Measurements from ENCODE around the gene CACNB3.

The CACNB3 gene

GRCh38 chr12:48823281-48823680 lies 5.0 kb downstream of the CACNB3 start:
- Histone ChIP-seq H3K4me1 (ENCODE audit: insufficient read depth, low read length) (0 out of 2 replicates have a peak, but pooled peaks cover 4% of the 10 kb centered on the region), H3K27me3 (ENCODE audit: insufficient read depth, low read length) (peaks cover 14% of the 10 kb centered on the region), H3K9ac (ENCODE audit: low read depth, low read length) (no peak overlapping the region), H3K9me3 (ENCODE audit: insufficient read depth, low read depth, low read length) (no peaks in the 10 kb centered on the region), H3K27ac (ENCODE audit: low read length) (no peak overlapping the region), H3K4me3 (ENCODE audit: low read length) (no peak overlapping the region), H3K36me3 (ENCODE audit: insufficient read depth, low read depth, low read length) (peaks cover 18% of the 10 kb centered on the region)

- Histone ChIP-seq H3K27me3 (ENCODE audit: insufficient read depth, low read length) (peaks cover 13% of the 10 kb centered on the region), H3K27ac (ENCODE audit: low read length) (no peak overlapping the region), H3K9me3 (ENCODE audit: insufficient read depth, low read depth, low read length) (no peaks in the 10 kb centered on the region), H3K4me1 (ENCODE audit: insufficient read depth, low read length) (0 out of 2 replicates have a peak, but pooled peaks cover 4% of the 10 kb centered on the region), H3K36me3 (ENCODE audit: insufficient read depth, low read depth, low read length) (peaks cover 26% of the 10 kb centered on the region), H3K4me3 (ENCODE audit: low read length) (no peak overlapping the region), H3K9ac (ENCODE audit: low read depth, low read length) (no peak overlapping the region)
Measured at GRCh38 chr12:48824112-48824511, 5.8 kb downstream of the CACNB3 start.

GRCh38 chr12:48824905-48825304 lies 6.6 kb downstream of the CACNB3 start:
- H3K27me3 ChIP-seq (ENCODE audit: insufficient read depth, low read length): peaks cover 5% of the 10 kb centered on the region
- H3K4me1 ChIP-seq (ENCODE audit: insufficient read depth, low read length): 0 out of 2 replicates have a peak, but pooled peaks cover 3% of the 10 kb centered on the region
- peaks cover 34% of the 10 kb centered on the region for H3K36me3 ChIP-seq (ENCODE audit: insufficient read depth, low read depth, low read length)
- H3K4me3 ChIP-seq (ENCODE audit: low read length): no peak overlapping the region
- no peak overlapping the region for H3K9ac ChIP-seq (ENCODE audit: low read depth, low read length)
- no peak overlapping the region for H3K27ac ChIP-seq (ENCODE audit: low read length)
- no peaks in the 10 kb centered on the region for H3K9me3 ChIP-seq (ENCODE audit: insufficient read depth, low read depth, low read length)

GRCh38 chr12:48826209-48826855 lies 8.0 kb downstream of the CACNB3 start:
- Histone ChIP-seq H3K36me3 (ENCODE audit: insufficient read depth, low read depth, low read length) (peaks cover 48% of the 10 kb centered on the region), H3K4me3 (ENCODE audit: low read length) (no peak overlapping the region), H3K27me3 (ENCODE audit: insufficient read depth, low read length) (no peaks in the 10 kb centered on the region; the same call in 1 of the 2 replicates), H3K9me3 (ENCODE audit: insufficient read depth, low read depth, low read length) (no peaks in the 10 kb centered on the region), H3K4me1 (ENCODE audit: insufficient read depth, low read length) (no peaks in the 10 kb centered on the region), H3K9ac (ENCODE audit: low read depth, low read length) (no peak overlapping the region), H3K27ac (ENCODE audit: low read length) (no peak overlapping the region)

GRCh38 chr12:48827026-48827425 lies 8.7 kb downstream of the CACNB3 start:
- H3K4me3 ChIP-seq (ENCODE audit: low read length): no peak overlapping the region
- no peak overlapping the region for H3K27ac ChIP-seq (ENCODE audit: low read length)
- H3K9ac ChIP-seq (ENCODE audit: low read depth, low read length): no peak overlapping the region
- H3K9me3 ChIP-seq (ENCODE audit: insufficient read depth, low read depth, low read length): no peaks in the 10 kb centered on the region
- H3K4me1 ChIP-seq (ENCODE audit: insufficient read depth, low read length): no peaks in the 10 kb centered on the region
- peaks cover 55% of the 10 kb centered on the region for H3K36me3 ChIP-seq (ENCODE audit: insufficient read depth, low read depth, low read length)
- H3K27me3 ChIP-seq (ENCODE audit: insufficient read depth, low read length): no peaks in the 10 kb centered on the region

GRCh38 chr12:48827513-48828096 lies 9.3 kb downstream of the CACNB3 start:
- H3K4me1 ChIP-seq (ENCODE audit: insufficient read depth, low read length): no peaks in the 10 kb centered on the region
- H3K27me3 ChIP-seq (ENCODE audit: insufficient read depth, low read length): no peaks in the 10 kb centered on the region
- H3K36me3 ChIP-seq (ENCODE audit: insufficient read depth, low read depth, low read length): peaks cover 61% of the 10 kb centered on the region
- no peak overlapping the region for H3K9ac ChIP-seq (ENCODE audit: low read depth, low read length)
- H3K4me3 ChIP-seq (ENCODE audit: low read length): no peak overlapping the region
- no peaks in the 10 kb centered on the region for H3K9me3 ChIP-seq (ENCODE audit: insufficient read depth, low read depth, low read length)
- H3K27ac ChIP-seq (ENCODE audit: low read length): no peak overlapping the region

GRCh38 chr12:48828293-48828692 lies 10.0 kb downstream of the CACNB3 start:
- Histone ChIP-seq H3K27ac (ENCODE audit: low read length) (no peak overlapping the region), H3K4me3 (ENCODE audit: low read length) (no peak overlapping the region), H3K9me3 (ENCODE audit: insufficient read depth, low read depth, low read length) (no peaks in the 10 kb centered on the region), H3K9ac (ENCODE audit: low read depth, low read length) (no peak overlapping the region), H3K36me3 (ENCODE audit: insufficient read depth, low read depth, low read length) (peaks cover 68% of the 10 kb centered on the region), H3K27me3 (ENCODE audit: insufficient read depth, low read length) (no peaks in the 10 kb centered on the region), H3K4me1 (ENCODE audit: insufficient read depth, low read length) (no peaks in the 10 kb centered on the region)

GRCh38 chr12:48828841-48829575 lies 10.7 kb downstream of the CACNB3 start:
- no peak overlapping the region for H3K27ac ChIP-seq (ENCODE audit: low read length)
- no peaks in the 10 kb centered on the region for H3K9me3 ChIP-seq (ENCODE audit: insufficient read depth, low read depth, low read length)
- no peaks in the 10 kb centered on the region for H3K4me1 ChIP-seq (ENCODE audit: insufficient read depth, low read length)
- H3K4me3 ChIP-seq (ENCODE audit: low read length): no peak overlapping the region
- peaks cover 75% of the 10 kb centered on the region for H3K36me3 ChIP-seq (ENCODE audit: insufficient read depth, low read depth, low read length)
- no peaks in the 10 kb centered on the region for H3K27me3 ChIP-seq (ENCODE audit: insufficient read depth, low read length)
- no peak overlapping the region for H3K9ac ChIP-seq (ENCODE audit: low read depth, low read length)

GRCh38 chr12:48831257-48831656 lies 13.0 kb downstream of the CACNB3 start:
- no peak overlapping the region for H3K9ac ChIP-seq (ENCODE audit: low read depth, low read length)
- no peak overlapping the region for H3K4me3 ChIP-seq (ENCODE audit: low read length)
- H3K36me3 ChIP-seq (ENCODE audit: insufficient read depth, low read depth, low read length): peaks cover 94% of the 10 kb centered on the region
- no peak overlapping the region for H3K27ac ChIP-seq (ENCODE audit: low read length)
- no peaks in the 10 kb centered on the region for H3K27me3 ChIP-seq (ENCODE audit: insufficient read depth, low read length)
- no peaks in the 10 kb centered on the region for H3K4me1 ChIP-seq (ENCODE audit: insufficient read depth, low read length)
- no peaks in the 10 kb centered on the region for H3K9me3 ChIP-seq (ENCODE audit: insufficient read depth, low read depth, low read length)

- no peak overlapping the region for H3K27ac ChIP-seq (ENCODE audit: low read length)
- no peaks in the 10 kb centered on the region for H3K4me1 ChIP-seq (ENCODE audit: insufficient read depth, low read length)
- peaks cover 96% of the 10 kb centered on the region for H3K36me3 ChIP-seq (ENCODE audit: insufficient read depth, low read depth, low read length)
- no peaks in the 10 kb centered on the region for H3K9me3 ChIP-seq (ENCODE audit: insufficient read depth, low read depth, low read length)
- H3K9ac ChIP-seq (ENCODE audit: low read depth, low read length): no peak overlapping the region
- H3K4me3 ChIP-seq (ENCODE audit: low read length): no peak overlapping the region
- no peaks in the 10 kb centered on the region for H3K27me3 ChIP-seq (ENCODE audit: insufficient read depth, low read length)
Measured at GRCh38 chr12:48832321-48833060, 14.2 kb downstream of the CACNB3 start.

GRCh38 chr12:48838048-48838447 lies 19.8 kb downstream of the CACNB3 start:
- peaks cover 79% of the 10 kb centered on the region for H3K36me3 ChIP-seq (ENCODE audit: insufficient read depth, low read depth, low read length)
- H3K4me1 ChIP-seq (ENCODE audit: insufficient read depth, low read length): no peaks in the 10 kb centered on the region
- no peaks in the 10 kb centered on the region for H3K27me3 ChIP-seq (ENCODE audit: insufficient read depth, low read length)
- H3K27ac ChIP-seq (ENCODE audit: low read length): no peak overlapping the region
- no peak overlapping the region for H3K9ac ChIP-seq (ENCODE audit: low read depth, low read length)
- no peak overlapping the region for H3K4me3 ChIP-seq (ENCODE audit: low read length)
- no peaks in the 10 kb centered on the region for H3K9me3 ChIP-seq (ENCODE audit: insufficient read depth, low read depth, low read length)

Data from iPS-20b (cell line).